ENCODE results near the gene PSMC3IP. TPM values are rescaled to one million over a fixed set of nuclear protein-coding genes. Genes with fewer than 3 reads are reported as not detected.
"Not testable (repeated sequence)": the region's sequence is repeated elsewhere in the genome, so short reads cannot be mapped to it uniquely, and the experiment has no call there.

Gene PSMC3IP
- total RNA-seq, 1 donor from 2014 or later = 22.6 TPM

- Mint-ChIP-seq H3K4me3 (peak overlapping the region; percentile 78), H3K36me3 (no peaks in the 10 kb centered on the region), H3K9me3 (no peaks in the 10 kb centered on the region), H3K27ac (no peak overlapping the region), H3K27me3 (no peaks in the 10 kb centered on the region), H3K4me1 (ENCODE audit: unreplicated experiment) (peaks cover 4% of the 10 kb centered on the region)
- no peak for TF ChIP-seq CTCF (conservative IDR thresholded peaks at IDR 0.05)
- DNase-seq (ENCODE audit: extremely low spot score, unreplicated experiment) = no peak
Observed at GRCh38 chr17:42548993-42549755, 28.4 kb downstream of the PSMC3IP start.

- no peaks in the 10 kb centered on the region for H3K27me3 Mint-ChIP-seq
- no peak overlapping the region for H3K27ac Mint-ChIP-seq
- H3K9me3 Mint-ChIP-seq = no peaks in the 10 kb centered on the region
- peak; percentile 87 for DNase-seq (ENCODE audit: extremely low spot score, unreplicated experiment)
- TF ChIP-seq CTCF (conservative IDR thresholded peaks at IDR 0.05) = peak; percentile 67
- H3K4me1 Mint-ChIP-seq (ENCODE audit: unreplicated experiment) = peaks cover 4% of the 10 kb centered on the region
- no peaks in the 10 kb centered on the region for H3K36me3 Mint-ChIP-seq
- H3K4me3 Mint-ChIP-seq = peak overlapping the region; percentile 78
Observed at GRCh38 chr17:42548070-42548837, 29.3 kb downstream of the PSMC3IP start.

- Mint-ChIP-seq H3K9me3 (no peaks in the 10 kb centered on the region), H3K27me3 (no peaks in the 10 kb centered on the region), H3K36me3 (no peaks in the 10 kb centered on the region), H3K4me1 (ENCODE audit: unreplicated experiment) (peaks cover 4% of the 10 kb centered on the region), H3K27ac (no peak overlapping the region), H3K4me3 (no peak overlapping the region)
- no peak for TF ChIP-seq CTCF (conservative IDR thresholded peaks at IDR 0.05)
- DNase-seq (ENCODE audit: extremely low spot score, unreplicated experiment) = no peak
Observed at GRCh38 chr17:42547698-42548069, 29.8 kb downstream of the PSMC3IP start.

DNA sequence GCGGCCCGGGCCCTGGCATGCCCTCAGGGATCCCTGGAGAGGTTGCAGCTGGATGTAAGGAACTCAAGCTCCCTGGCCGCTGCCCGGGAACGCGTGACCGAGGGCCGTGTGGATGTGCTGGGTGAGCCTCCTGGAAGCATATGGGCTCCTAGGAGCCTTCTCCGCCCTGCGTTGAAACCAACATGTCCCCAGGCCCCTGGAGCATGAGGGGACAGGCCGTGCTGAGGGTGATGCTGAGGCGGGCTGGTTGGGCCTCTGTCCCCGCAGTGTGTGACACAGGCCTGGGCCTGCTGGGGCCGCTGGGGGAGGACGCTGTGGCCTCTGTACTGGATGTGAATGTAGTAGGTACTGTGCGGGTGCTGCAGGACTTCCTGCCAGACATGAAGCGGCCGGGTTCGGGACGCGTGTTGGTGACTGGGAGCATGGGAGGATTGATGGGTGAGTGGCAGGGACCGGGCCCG is 30.5 kb downstream of the PSMC3IP start:
- Mint-ChIP-seq H3K4me1 (ENCODE audit: unreplicated experiment) (peaks cover 4% of the 10 kb centered on the region), H3K9me3 (no peaks in the 10 kb centered on the region), H3K4me3 (peak overlapping the region; percentile 36), H3K36me3 (no peaks in the 10 kb centered on the region), H3K27me3 (no peaks in the 10 kb centered on the region), H3K27ac (no peak overlapping the region)
- no peak for TF ChIP-seq CTCF (conservative IDR thresholded peaks at IDR 0.05)
- DNase-seq (ENCODE audit: extremely low spot score, unreplicated experiment) = no peak

DNA sequence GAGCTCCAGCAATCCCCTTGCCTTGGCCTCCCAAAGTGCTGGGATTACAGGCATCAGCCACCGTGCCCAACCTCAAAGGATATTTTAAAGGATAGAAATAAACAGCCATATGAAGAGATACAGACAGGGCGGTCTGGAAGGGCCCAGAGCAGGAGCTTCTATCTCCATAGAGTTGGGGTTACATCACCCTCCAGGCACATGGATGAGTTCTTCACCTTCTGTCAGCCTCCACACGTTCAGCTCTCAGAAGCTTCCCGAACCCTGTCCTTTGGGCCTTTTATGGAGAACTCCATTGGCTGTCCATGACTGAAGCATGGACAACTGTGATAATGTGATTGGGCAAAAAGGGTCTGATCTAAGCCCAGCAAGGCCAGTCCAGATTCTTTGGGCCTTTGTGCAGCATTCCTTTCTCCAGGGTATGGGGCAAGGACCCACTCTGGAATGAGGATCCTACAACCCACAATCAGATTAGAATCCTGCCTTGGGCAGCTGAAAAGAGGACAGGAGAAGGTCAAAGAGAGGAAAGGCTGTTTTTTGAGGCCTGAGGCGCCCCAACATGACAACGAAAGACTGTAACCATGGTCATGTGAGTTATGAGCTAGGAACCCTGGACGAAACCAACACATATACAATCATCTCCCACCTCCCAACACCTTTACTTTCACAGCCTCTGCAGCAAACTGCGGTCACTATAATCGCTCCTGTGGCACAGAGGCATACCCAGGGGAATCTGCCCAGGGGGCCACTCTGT is 31.6 kb downstream of the PSMC3IP start:
- H3K4me3 Mint-ChIP-seq; H3K27ac Mint-ChIP-seq; H3K27me3 Mint-ChIP-seq; H3K36me3 Mint-ChIP-seq; H3K4me1 Mint-ChIP-seq (ENCODE audit: unreplicated experiment); DNase-seq (ENCODE audit: extremely low spot score, unreplicated experiment); H3K9me3 Mint-ChIP-seq: not testable (repeated sequence)

Data from type B pancreatic cell (in vitro differentiated cells).